ENCODE measurements around the gene PFKL.

The PFKL gene

DNA sequence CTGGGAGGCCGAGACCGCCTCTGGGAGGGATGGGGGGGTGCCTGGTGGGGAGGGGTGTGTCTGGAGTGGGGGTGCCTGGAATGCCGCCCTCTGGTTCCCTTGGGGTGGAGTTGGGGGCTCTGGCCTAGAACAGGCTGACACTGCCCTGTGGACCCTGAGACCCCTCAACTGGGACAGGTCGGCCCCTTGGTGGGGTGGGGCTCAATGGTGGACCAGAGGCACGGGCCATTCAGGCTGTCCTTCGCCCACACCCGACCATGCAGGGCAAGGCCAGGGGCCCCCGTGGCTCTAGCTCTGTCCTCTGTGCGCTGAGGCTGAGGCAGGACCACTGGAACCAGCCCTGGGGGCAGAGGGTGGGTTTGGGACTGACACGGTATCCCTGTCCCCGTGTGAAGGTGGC, 14.7 kb downstream of the PFKL start:
- DNase-seq: no peak

DNA sequence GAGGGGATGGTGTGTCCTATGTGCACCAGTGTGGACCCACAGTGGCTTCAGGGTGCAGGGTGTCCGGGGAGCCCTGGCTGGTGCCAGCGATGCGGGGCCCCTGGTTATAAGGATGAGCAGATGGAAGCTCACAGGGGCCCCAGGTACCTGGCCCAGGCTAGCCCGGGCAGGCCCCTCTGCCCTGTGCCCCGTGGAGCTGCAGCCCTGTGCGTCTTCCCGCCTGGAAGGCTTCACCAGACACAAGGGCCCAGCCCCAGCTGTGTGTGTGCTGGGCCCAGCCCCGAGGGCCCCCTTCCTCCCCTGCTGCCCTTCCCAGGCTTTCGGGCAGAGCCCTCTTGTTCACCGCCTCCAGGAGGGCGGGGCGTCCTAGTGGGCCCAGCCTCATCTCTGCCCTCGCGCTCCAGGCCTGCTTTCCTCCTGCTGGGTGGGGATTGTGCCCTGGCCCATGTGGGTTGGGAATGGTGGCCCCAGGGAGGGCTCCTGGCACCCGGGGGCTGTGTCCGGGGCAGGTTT, 15.9 kb downstream of the PFKL start:
- DNase-seq: no peak

DNA sequence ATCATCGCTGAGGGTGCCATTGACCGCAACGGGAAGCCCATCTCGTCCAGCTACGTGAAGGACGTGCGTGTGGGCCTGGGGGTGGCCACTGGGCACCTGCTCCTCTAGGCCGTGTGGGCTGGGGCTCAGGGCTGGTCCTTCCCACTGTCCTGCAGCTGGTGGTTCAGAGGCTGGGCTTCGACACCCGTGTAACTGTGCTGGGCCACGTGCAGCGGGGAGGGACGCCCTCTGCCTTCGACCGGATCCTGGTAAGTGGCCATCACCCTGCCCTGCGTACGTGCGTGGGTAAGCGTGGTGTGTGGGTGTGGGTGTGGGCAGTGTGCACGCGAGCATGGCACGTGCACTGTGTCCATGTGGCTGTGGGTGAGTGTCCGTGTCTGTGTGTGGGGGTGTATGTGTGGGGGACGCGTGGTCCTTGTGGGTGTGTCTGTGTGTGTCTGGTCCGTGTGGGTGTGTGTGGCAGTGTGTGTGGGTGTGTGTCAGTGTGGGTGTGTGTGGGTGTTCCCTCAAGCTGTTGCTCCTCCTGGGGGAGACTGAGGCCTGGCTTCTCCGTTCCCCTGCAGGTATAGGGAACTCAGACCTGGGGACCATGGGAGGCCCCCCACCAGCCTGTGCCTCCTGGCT, 16.5 kb downstream of the PFKL start:
- no peak for DNase-seq

DNA sequence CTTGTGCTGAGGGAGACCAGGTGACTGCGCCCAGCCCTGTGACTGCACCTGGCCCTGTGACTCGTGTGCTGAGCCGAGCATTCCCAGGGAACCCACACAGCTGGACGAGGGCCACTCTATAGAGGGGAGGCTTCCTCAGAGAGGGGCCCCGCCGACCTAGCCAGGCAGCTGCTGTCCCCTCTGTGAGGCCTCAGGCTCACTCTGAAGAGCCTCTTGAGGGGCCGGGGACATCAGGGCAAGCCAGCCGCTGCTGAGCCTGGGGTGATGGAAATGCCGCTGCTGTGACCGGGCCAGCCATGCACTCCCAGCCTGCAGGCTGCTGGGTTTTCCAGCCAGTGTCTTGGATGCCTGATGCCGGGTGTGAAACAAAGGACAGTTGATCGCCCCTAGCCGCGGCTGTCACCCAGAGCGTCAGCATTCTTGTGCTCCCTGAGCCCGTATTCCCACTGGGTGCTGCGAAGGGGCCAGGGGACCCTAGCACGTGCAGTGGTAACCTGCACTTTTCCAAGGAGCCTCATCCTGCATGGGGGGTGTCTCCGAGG, 17.5 kb downstream of the PFKL start:
- no peak for DNase-seq

DNA sequence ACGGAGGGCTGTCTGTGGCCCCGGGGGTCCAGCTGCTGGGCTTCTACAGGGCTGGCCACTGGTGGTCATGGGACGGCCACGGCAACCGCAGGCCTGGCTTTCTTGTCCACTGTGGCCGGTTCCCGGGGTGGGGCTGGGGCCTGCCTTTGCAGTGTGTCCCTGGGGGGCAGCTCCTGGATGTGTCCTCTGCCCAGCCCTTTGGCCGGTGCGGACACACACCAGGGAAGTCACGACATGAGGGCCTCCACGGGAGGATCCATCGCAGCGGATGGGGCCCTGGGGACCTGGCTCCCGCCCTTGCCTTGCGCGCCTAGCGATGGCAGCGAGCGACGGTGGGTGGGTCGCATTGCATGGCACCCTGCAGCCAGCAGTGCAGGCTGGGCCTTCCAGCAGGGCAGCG, 18.0 kb downstream of the PFKL start:
- no peak for DNase-seq

DNA sequence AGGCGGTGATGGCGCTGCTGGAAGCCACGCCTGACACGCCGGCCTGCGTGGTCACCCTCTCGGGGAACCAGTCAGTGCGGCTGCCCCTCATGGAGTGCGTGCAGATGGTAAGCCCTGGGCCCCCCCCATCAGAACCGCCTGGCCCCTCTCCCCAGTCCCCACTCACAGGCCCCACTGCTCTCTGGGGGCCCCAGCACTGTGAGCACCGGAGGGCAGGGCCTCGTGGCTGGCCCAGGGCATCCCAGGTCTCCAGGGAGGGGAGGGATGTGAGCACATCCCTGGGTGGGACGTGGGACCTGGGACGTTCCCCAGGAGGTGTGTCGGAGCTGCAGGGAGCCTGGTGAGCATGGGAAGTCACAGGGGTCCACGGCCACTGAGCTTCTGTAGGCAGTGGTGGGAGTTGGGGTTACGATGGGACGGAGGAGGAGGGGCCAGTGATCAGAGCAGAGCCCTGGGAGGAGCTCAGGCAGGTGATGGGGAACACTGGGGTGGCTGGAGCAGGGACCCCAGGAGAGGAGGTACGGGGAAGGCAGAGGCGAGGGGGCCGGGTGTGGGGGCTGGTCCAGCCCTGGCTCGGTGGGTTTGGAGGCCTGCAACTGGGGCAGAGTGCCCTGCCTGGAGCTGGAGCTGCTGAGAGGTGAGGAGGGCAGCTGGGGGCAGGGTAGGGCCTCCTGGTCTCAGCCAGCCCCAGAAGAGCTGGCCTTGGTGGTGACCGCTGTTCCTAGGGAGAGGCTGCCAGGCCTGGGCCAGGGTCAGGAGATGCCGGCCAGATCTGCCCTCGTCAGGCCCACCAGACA, 18.8 kb downstream of the PFKL start:
- DNase-seq: no peak

DNA sequence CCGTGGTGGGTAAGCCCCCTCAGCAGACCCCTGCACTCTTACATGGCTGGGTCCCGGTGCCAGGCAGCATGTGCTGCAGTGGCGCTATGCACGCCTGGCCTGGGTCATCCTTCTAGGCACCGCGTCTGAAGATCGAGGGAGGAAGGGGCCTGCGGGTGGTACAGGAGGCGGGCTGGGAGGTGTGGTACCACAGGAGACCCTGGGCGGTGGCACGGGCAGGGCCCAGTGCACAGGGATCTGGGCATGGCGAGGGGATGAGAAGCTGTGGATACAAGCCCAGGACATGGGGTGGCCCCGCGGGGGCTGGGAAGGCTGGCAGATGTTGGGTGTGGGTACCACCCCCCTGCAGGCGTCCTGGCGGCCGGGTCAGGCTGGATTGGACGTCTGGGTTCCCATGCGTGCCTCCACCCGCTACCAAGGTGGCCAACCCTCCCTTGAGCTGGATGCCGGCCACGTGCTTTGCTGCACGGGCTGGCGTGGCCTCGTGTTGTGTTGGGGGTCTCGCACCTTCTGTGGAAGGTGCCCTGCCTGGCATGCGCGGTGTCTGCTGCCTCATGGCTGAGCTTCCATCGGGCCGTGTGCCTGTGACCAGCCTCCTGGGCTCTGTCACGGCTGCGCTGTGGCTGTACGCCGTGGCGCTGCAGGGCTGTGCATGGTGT, 19.7 kb downstream of the PFKL start:
- DNase-seq: no peak

DNA sequence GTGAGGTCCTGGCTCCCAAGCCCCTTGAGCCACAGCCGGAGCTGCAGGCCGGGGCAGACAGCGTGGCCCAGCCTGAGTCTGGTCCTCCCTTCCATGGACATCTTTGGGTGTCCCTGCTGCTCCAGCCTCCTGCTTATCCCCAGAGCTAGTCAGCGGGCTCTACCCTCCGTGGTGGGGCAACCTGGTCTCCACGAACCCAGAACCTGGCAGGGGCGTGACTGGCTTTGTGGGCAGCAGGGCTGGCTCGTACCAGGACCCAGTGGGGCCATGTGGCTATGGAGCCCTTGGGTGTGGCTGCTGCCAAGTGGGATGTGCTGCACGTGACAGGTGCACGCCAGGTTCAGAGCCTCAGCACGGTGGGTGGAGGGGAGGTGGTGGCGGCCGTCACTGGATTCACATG, 21.0 kb downstream of the PFKL start:
- no peak for DNase-seq

DNA sequence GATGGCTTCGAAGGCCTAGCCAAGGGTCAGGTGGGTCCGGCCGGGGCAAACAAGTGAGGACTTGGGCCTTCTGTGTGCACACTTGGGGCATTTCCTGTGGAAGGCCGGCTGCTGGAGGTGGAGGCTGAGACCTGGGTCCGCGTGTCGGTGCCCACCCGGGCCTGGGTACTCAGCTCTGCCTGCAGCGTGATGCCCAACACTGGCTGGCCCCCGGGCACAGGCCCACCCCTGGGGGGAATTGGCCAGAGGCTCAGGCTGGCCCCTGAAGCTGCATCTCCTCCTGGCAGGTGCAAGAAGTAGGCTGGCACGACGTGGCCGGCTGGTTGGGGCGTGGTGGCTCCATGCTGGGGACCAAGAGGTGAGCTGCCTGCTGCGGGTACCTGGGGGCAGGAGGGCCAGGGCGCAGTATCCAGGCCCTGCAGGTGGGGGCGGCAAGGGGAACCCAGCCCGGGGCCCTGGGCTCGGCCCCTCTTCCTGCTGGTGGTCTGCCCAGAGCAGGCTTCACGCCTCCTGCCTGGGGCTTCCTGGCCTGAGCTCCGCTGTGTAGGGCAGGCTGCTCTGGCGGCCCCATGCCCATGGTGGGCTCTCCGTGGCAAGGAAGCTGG, 22.1 kb downstream of the PFKL start:
- no peak for DNase-seq

DNA sequence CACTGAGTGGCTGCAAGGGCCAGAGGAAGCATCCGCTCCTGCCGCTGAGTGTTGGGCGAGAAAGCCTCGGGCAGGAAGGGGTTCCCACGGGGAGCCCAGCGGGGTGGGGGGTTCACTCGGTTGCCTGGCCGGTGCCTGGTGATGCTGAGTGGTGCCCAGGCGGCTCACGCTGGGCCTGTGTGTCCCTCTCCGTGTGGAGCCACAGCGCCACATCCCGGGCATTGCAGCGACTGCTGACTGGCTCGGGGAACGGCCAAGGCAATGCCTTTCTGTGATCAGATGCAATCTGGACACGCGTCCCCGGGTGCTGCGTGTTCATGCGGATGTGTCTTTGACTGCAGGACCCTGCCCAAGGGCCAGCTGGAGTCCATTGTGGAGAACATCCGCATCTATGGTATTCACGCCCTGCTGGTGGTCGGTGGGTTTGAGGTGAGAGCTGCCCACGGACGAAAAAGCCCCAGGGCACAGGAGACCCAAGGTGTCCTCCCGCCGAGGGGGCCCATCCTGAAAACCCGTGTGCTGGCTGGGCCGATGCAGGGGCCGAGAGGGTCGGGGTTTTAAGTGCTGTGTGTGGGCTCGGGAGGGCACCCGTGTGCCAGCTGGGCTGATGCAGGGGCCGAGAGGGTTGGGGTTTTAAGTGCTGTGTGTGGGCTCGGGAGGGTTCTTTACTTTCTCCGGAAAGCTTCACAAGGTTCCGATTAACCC, 22.9 kb downstream of the PFKL start:
- DNase-seq: no peak

DNA sequence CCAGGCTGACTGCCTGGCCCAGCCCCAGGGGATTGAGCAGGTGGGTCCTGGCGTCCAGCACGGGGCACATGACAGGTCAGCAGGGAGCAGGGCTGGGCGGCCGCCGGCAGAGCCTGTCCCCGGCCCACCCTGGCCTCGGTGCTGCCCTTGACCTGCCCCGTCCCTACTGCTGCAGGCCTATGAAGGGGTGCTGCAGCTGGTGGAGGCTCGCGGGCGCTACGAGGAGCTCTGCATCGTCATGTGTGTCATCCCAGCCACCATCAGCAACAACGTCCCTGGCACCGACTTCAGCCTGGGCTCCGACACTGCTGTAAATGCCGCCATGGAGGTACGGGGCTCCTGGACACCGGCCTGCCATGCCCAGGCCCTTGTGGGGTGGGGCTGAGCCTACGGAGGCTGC, 23.7 kb downstream of the PFKL start:
- no peak for DNase-seq

DNA sequence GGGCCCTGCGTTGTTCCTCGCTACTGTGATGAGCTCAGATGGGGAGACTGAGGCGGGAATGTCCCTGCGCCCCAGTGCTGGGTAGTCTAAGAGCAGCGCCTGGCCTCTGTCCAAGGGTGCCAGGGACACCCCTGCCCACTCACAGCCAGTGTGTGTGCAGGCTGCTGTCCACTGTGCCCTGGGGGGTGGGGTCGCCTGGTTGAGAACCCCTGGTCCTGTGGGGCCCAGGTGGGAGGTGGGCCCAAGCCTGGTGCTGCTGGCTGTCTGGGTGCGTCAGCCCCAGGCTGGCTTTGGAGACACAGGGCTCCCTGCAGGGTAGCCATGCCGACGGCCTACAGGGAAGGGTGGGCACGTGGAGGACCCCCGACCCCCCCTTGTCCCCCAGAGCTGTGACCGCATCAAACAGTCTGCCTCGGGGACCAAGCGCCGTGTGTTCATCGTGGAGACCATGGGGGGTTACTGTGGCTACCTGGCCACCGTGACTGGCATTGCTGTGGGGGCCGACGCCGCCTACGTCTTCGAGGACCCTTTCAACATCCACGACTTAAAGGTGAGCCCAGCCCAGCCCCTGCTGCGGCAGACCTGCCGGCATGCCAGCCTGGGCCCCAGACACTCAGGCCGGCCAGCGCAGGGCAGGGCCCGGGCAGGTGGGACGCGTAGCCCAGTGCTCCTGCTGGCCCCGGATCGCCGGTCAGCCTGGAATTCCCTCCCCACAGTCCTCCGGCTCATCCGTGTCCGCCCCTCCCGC, 24.4 kb downstream of the PFKL start:
- DNase-seq: no peak

DNA sequence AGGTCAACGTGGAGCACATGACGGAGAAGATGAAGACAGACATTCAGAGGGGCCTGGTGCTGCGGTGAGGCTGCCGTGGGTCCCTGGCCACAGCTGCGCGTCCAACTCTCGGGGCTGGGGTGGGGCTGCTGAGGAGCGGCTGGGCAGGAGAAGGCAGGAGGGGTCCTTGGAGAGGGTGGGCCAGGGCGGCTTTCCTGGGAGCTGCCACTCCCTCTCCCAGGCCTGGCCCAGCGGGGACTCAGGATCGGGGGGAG, 24.9 kb downstream of the PFKL start:
- no peak for DNase-seq

DNA sequence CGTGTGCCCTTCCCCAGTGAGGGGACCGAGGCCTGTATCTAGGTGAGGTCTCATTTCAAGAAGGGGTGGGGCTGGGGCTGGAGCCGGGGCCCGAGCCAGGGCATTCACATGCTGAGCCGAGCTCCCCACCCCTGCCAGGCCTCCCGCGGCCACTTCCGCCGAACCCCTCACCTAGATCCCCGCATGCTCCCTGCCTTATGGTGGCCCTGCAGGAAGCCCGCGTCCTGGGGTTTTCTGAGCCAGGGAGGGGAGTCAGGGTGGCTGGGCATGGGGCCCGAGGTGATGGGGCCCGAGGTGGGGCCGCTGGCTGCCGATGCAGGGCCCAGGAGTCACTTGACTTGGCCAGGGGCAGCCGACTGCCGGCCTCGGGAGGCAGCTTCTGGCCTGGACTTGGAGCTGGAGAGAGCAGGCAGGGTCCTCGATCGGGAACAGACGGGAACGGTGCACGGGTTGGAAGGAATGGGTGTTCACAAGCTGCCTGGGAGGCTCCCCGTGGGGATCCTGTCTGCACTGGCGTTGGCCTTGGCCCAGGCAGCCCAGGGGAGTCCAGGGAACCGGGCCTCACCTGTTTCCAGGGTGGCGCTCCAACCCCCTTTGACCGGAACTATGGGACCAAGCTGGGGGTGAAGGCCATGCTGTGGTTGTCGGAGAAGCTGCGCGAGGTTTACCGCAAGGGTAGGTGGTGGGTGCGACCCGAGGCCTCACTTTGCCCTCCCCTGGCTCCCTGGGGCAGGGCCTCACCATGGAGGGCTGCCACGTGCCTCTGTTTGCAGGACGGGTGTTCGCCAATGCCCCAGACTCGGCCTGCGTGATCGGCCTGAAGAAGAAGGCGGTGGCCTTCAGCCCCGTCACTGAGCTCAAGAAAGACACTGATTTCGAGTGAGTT, 25.8 kb downstream of the PFKL start:
- no peak for DNase-seq

DNA sequence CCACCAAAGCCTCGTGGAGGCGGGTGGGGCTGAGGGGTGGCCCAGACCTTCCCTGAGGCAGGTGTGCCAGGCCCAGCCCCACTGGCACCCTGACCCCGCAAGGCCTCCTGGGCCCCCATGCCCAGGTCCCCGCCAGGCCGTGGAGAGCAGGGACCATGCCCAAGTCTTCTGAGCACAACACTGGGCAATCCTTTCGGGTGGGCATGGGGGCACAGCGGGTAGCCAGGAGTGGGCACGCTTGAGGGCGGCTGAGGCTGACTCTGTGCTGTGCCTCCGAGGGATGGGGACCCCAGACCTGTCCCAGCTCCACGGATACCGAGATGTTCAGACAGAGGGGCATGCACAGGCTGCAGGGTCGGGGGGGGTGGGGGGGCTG, 26.4 kb downstream of the PFKL start:
- DNase-seq: no peak

DNA sequence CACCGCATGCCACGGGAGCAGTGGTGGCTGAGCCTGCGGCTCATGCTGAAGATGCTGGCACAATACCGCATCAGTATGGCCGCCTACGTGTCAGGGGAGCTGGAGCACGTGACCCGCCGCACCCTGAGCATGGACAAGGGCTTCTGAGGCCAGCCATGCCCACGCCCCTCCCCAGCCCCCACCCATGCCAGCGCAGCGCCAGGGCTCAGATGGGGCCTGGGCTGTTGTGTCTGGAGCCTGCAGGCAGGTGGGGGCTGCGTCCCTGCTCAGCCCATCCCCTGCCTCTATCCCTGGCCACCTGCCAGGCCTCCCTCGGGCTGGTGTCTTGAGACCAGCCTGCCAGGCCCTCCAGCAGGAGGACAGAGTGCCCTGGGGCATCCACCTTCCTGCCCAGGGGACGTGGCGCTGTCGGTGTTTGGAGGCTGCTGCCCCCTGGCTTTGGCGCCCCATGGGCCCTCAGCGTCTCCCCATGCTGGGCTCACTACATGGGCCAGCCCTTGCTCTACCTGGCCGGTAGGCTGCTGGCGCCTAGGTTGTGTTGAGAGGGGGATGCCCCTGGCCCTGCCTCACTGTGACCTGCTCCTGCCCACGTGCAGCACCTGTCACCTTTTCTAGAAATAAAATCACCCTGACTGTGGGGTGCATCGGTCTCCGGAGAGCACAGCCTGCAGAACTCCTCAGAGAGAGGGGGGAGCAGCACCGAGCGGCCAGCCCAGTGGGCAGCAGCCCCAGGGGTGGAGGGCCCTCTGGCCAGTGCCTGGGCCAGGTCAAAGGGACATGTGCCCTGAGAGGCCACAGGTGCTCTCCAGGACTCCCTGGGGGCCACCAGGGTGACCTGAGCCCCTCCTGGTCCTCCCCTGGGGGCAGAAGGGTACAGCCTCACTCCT, 27.1 kb downstream of the PFKL start:
- no peak for DNase-seq

DNA sequence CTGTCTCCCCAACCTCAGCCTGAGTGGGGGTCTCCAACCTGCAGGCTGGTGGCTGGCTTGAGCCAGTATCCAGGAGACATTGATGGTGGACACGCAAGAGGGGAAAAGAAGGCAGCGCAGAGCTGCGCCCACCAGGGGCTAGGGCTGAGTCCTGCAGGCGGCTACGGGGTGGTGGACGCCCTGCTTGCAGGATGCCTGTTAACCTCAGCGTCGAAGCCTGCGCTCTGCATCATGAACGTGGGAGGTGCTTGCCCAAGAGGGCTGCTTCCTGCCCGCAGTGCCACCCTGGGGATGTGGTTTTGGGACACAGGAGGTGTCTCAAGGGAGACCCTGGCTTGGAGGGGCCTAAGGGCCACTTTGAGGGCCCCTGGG, 27.7 kb downstream of the PFKL start:
- no peak for DNase-seq

DNA sequence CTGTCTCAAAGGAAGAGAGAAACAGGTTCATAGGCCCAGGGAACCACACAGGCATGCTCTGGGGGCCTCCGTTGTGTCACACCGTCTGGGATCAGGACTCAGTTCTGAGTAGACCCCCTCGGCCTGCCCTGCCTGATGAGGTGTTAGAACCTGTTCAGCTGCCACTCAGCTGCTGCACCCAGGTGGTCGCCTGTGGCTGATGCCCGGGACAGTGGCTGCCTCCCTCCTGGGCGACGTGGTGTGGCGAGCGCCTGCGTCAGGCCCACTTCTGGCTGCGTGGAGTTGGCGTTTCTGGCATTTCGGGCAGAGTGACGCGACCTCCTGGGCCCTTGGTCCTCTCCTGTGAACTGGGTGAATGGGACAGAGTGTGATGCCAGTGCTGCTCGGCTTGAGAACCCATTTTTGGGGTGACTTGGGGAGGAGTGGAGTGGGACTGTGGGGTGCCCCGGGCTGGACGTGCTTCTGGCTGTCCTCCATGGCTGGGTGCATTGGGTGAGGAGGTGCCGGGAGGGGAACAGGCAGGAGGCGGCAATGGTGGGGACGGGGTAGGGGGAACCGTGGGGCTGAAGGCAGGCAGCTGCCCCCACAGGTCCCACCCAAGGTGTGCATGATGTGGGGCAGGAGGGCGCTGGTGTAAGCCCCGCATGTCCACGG, 28.5 kb downstream of the PFKL start:
- no peak for DNase-seq

DNA sequence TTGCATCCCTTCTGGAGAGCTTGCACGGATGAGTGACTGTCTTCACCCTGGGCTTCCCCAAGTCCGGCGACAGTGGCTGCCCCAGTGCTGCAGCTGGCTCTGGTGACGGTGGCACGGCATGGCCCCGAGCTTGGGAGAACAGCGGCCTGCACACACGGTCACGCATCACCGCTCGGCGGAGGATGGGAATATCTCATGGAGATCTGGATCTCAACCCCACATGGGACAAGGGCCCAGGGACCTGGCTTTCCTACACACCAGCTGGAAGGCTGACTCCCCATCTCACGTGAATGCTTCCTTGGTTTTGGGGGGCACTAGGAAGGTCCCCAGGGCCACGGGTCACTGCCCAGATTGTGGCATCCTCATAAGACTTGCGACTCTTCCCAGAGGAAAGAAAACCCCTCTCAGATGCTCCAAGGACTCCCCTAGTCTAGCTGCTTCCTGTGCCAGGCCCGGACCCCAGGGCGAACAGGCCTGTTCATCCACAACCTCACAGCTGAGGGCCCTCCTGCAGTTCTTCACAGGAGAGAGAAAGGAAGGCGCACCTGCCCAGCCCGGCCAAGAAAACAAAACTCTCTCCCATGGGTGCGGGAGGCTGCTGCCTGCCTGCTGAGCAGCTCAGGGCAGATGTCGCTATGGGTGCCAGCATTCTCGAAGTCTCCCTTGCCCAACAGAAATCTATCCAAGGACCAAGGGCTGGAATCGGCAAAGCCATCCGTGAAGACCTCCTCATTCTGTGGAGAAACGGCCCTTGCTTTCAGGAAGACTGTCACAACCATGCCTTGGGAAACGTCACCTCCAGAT, 29.4 kb downstream of the PFKL start:
- no peak for DNase-seq

Measured in NCI-H1694 (cell line).